Measurements from ENCODE around the gene PRAME. TPM values are rescaled to one million over a fixed set of nuclear protein-coding genes. Genes with fewer than 3 reads are reported as not detected.
"Not testable (repeated sequence)": the region's sequence is repeated elsewhere in the genome, so short reads cannot be mapped to it uniquely, and the experiment has no call there.

PRAME gene
- total and polyA plus RNA-seq, 2 of the 13 experiments (the other 11 are each of a cell fraction or from before 2014, with no cell fraction given) = 0.11 to 0.83 TPM

DNA sequence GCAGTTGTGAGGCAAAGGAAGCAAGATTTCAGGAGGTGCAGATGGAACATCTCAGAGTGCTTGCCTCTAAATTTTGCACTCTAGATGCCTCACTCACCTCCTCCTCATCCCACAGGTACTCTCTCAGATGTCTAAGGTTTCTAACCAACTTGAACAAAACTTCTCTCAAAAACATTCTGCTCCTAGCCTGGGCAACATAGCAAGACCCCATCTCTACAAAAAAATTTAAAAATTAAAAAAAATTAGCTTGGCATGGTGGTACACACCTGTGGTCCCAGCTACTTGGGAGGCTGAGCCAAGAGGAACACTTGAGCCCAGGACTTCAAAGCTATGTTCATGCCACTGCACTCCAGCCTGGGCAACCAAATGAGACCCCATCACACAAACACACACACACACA, 43.2 kb downstream of the PRAME start (continued):
- TF ChIP-seq ZNF749 (CRISPR knock-in tag; IDR thresholded peaks at IDR 0.05; ENCODE audit: borderline replicate concordance) = no peak
- TF ChIP-seq, protein P1, sequence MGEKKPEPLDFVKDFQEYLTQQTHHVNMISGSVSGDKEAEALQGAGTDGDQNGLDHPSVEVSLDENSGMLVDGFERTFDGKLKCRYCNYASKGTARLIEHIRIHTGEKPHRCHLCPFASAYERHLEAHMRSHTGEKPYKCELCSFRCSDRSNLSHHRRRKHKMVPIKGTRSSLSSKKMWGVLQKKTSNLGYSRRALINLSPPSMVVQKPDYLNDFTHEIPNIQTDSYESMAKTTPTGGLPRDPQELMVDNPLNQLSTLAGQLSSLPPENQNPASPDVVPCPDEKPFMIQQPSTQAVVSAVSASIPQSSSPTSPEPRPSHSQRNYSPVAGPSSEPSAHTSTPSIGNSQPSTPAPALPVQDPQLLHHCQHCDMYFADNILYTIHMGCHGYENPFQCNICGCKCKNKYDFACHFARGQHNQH (CRISPR knock-in tag; IDR thresholded peaks at IDR 0.05) = no peak
- TF ChIP-seq ZFAT (CRISPR knock-in tag; conservative IDR thresholded peaks at IDR 0.05) = no peak

DNA sequence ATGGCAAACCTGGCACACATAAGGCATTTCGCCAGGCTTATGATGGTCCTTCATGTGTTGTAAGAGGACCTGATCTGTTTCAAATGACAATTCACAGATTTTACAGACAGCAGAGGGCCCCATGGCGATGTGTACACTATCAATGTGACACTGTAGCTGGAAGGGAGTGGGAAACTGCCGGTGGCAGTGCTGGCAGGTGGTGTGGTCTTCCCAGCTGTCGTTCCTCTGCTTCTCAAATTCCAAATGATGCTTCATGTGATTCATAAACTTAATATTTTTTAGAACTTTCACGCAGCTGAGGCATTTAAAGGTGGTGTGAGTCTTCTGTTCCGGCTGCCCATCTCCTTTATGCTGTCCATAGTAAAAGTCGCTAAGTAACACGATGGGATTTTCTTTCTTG, 44.6 kb downstream of the PRAME start:
- intact Hi-C loops (cut with micrococcal nuclease; ENCODE audit: unreplicated experiment); CTCF ChIA-PET (ENCODE audit: low intra/inter-chr PET ratio, low total read pairs); POLR2A ChIA-PET; H3K4me1 ChIP-seq (ENCODE audit: insufficient read depth, low read length); BruUV-seq (replicated peaks); H2AFZ ChIP-seq (ENCODE audit: low read length); H3K9ac ChIP-seq (ENCODE audit: insufficient read depth, low read depth, low read length); H4K20me1 ChIP-seq (ENCODE audit: insufficient read depth, low read length); DNase-seq (ENCODE audit: low spot score); H3K4me2 ChIP-seq (ENCODE audit: low read depth, low read length); H3K36me3 ChIP-seq (replicated peaks in 1 of 2; ENCODE audit: control insufficient read depth in 1 of 2, insufficient read depth in 2 of 2, low read length in 2 of 2); ATAC-seq; H3K27ac ChIP-seq (ENCODE audit: extremely low read length, insufficient read depth, low read length); H3K4me3 ChIP-seq (replicated peaks in 1 of 3; ENCODE audit: insufficient read depth in 1 of 3, low read depth in 2 of 3, low read length in 3 of 3); H3K79me2 ChIP-seq (ENCODE audit: insufficient read depth, low read length); H3K9me3 ChIP-seq (ENCODE audit: low read length); FAIRE-seq; H3K27me3 ChIP-seq (ENCODE audit: control insufficient read depth in 1 of 2, insufficient read depth in 2 of 2, low read length in 2 of 2); in situ Hi-C loops (cut with HindIII; ENCODE audit: extremely low pct_ligation_motif_present, low pct_unique_long_range_greater_than_20kb): not testable (repeated sequence)
- WGBS (ENCODE audit: low lambda C conversion rate) = 70% methylated on average over 8 of the region's 8 CpGs

DNA sequence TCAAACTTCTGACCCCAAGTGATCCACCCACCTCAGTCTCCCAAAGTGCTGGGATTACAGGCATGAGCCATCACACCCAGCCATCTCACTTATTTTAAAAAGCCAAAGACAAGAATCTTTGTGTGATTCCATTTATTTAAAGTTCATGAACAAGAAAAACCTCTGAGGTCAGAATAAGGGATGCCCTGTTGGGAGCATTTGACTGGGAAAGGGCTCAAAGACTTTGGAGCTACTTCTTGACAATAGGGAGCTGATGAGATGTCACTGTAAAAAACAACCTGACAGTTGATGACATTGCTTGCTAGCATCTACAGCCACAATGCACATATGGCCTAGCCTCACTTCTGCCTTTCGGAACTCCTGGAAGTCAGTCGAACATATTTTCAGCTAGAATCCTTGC, 45.4 kb downstream of the PRAME start:
- no peak for DNase-seq (ENCODE audit: low spot score)
- in situ Hi-C loops (cut with HindIII; ENCODE audit: extremely low pct_ligation_motif_present, low pct_unique_long_range_greater_than_20kb) = no loop called here
- intact Hi-C loops (cut with micrococcal nuclease; ENCODE audit: unreplicated experiment) = no loop called here
- Histone ChIP-seq H4K20me1 (ENCODE audit: insufficient read depth, low read length) (no peaks in the 10 kb centered on the region), H3K27me3 (ENCODE audit: control insufficient read depth in 1 of 2, insufficient read depth in 2 of 2, low read length in 2 of 2) (no peaks in the 10 kb centered on the region), H3K9me3 (ENCODE audit: low read length) (peaks cover 6% of the 10 kb centered on the region; the same call in 1 of the 2 replicates), H3K9ac (ENCODE audit: insufficient read depth, low read depth, low read length) (no peak overlapping the region), H3K27ac (ENCODE audit: extremely low read length, insufficient read depth, low read length) (no peak overlapping the region), H2AFZ (ENCODE audit: low read length) (no peak overlapping the region), H3K4me3 (replicated peaks in 1 of 3; ENCODE audit: insufficient read depth in 1 of 3, low read depth in 2 of 3, low read length in 3 of 3) (no peak overlapping the region), H3K4me1 (ENCODE audit: insufficient read depth, low read length) (peaks cover 9% of the 10 kb centered on the region), H3K36me3 (replicated peaks in 1 of 2; ENCODE audit: control insufficient read depth in 1 of 2, insufficient read depth in 2 of 2, low read length in 2 of 2) (no peaks in the 10 kb centered on the region; a peak in 1 of 5 replicates), H3K4me2 (ENCODE audit: low read depth, low read length) (no peak overlapping the region), H3K79me2 (ENCODE audit: insufficient read depth, low read length) (no peaks in the 10 kb centered on the region)
- TF ChIP-seq NAIF1 (CRISPR knock-in tag; IDR thresholded peaks at IDR 0.05; ENCODE audit: borderline replicate concordance) = no peak
- no peak for TF ChIP-seq MIER2 (CRISPR knock-in tag; IDR thresholded peaks at IDR 0.05)
- no peak for TF ChIP-seq SP140L (CRISPR knock-in tag; IDR thresholded peaks at IDR 0.05; ENCODE audit: borderline replicate concordance)
- no peak for TF ChIP-seq SMAD1 (CRISPR knock-in tag; IDR thresholded peaks at IDR 0.05; ENCODE audit: borderline replicate concordance, low read depth)
- no peak for TF ChIP-seq LCORL (IDR thresholded peaks at IDR 0.05)
- TF ChIP-seq LCORL (CRISPR knock-in tag; IDR thresholded peaks at IDR 0.05) = no peak
- TF ChIP-seq HMGA1 (CRISPR knock-in tag; conservative IDR thresholded peaks at IDR 0.05) = no peak
- TF ChIP-seq, protein P2, sequence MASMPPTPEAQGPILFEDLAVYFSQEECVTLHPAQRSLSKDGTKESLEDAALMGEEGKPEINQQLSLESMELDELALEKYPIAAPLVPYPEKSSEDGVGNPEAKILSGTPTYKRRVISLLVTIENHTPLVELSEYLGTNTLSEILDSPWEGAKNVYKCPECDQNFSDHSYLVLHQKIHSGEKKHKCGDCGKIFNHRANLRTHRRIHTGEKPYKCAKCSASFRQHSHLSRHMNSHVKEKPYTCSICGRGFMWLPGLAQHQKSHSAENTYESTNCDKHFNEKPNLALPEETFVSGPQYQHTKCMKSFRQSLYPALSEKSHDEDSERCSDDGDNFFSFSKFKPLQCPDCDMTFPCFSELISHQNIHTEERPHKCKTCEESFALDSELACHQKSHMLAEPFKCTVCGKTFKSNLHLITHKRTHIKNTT (CRISPR knock-in tag; IDR thresholded peaks at IDR 0.05) = no peak
- POLR2A ChIA-PET = no interaction called here
- CTCF ChIA-PET (ENCODE audit: low intra/inter-chr PET ratio, low total read pairs) = no interaction called here
- WGBS (ENCODE audit: low lambda C conversion rate) = 80% methylated on average over 2 of the region's 2 CpGs
- no TSS peak for BruUV-seq (replicated peaks)
- no peak for FAIRE-seq
- ATAC-seq = no peak

Measured in HepG2 (cell line).